HG03060 (cell line): ENCODE data around the gene ABCF1.
"Not testable (repeated sequence)": the region's sequence is repeated elsewhere in the genome, so short reads cannot be mapped to it uniquely, and the experiment has no call there.

ENCODE experiments used
- ATAC-seq: cut with Tn5 transposase; IDR thresholded peaks from one replicate; pipeline ENCODE4 v1.9.1; 2021; ENCODE audit warnings: low read depth, moderate number of reproducible peaks; ENCODE audit not compliant: unreplicated experiment

ABCF1 gene

DNA sequence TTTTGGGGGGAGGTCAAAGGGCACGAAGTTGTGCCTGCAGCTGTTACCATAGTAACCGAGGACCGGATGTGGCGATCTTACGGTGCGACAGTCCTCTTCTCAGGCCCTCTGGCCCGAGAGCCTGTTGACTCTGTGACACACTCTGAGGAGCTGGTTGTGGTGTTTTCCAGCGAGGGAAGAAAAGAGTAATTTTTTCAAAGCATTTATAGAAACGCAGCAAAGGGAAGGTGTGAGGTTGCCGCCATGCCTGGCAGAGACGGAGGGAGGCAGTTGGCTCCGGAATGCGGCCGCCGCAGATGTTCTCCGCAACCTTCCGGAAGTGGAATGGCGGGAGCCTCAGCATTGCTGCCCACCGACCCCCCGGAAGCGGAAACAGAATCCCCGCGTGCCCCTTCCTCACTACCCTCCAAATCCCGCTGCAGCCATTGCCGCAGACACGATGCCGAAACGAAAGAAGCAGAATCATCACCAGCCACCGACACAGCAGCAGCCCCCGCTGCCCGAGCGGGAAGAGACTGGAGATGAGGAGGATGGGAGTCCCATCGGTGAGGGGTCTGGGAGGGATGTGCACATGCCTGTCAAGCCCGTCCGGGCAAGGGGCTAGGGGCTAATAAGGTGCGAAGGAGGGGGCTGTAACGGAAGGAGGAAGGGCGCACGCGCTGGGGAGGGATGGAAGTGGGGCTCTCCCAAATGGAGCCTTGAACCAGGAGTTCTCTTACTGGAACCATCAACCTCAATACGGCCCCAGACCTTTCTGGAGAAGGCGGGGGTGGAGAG, 14.1 kb upstream of the ABCF1 start, which contains the start of gene PRR3:
Gene PRR3, plus strand, starts transcription at position 390 of the 777 bp plus-strand sequence. Its CDS starts 50 bp downstream, at position 440.
- peak; percentile 41 for ATAC-seq

DNA sequence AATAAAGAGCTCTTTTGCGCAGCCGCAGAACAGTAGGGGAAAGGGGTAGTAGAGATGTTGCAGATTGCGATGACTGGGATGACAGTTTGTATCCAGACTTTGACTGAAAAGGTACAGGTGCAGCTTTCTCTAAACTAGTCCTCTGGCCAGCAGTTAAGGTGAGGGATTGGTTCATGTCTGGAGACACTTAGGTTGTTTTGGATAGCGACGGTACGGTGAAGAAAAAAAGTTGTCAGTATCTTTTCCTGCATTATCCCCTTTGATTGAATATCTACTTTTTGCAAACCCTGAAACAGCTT, 13.6 kb upstream of the ABCF1 start:
- no peak for ATAC-seq

DNA sequence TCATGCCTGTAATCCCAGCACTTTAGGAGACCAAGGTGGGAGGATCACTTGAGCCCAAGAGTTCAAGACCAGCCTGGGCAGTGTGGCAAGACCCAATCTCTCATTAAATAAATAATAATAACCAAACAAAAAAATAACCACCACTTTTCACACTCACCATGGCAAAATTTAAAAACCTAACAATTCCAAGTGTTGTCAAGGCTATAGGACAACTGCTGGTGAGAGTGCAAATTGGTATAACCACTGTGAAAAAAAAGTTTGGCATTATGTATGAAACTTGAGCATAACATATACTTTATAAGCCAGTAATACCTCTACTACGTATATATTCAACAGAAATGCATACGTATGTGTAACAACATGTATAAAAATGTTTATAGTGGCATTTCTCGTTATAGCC, 10.3 kb upstream of the ABCF1 start:
- no peak for ATAC-seq

DNA sequence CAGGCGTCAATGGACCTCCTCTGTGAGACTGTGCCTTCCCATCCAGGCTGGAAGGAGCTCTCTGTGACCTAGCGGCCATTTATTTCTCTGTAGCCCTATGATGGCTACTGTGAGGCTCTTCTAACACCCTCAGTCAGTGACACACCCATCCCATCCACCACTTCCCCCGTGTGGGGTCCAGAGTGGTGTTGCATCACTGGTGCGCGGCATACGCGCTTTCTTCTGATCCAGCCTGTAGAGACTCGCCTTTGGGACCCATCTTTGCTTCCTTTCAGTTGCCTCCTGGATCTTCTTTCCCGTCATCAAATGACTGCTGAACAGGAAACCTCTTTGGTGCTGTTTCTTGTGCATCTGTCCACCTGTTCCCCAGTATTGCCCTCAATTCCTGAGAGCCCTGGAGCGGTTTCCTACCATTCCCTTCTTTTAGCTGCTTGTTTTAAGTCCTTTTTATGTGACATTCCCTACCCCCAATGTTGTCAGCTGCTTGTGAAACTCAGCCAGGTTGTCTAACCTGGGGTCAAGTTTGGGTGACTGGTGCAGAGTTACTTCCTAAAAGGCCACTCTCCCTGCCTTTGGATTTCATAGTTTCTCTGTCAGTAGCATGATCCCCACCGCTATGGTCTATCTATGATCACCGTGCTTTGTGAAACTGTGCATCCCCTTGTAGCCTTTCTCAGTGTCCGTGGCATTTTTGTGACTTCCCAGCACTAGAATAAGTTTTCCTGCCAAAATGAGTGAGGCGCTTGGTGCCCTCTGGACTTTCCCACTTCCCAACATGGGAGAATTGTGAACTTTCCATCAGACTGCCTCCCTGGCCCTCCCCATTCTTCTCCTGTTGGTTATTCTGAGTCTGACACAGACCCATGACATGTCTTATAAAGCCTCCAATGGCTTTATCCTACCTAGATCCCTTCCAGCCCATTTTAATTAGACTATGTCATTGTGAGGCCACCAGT, 8.5 kb upstream of the ABCF1 start:
- ATAC-seq = no peak

DNA sequence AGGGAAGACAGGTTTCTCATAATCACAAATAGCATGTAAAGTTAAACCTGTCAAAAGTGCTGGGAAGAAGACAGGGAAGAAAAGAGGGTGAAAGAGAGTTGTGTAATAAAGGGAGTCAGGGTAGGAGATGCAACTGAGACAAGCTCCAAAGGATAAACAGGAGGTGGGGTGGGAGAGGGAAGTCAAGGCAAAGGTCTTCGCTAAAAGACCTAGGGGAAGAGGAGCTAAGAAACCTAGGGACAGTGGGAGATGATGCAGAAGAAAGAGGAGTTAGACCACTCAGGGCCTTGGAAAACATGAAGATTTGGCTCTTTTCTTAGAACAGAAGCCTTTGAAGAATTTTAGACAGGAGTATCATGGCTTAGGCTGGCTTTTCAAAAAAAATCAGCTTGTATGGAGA, 7.1 kb upstream of the ABCF1 start:
- no peak for ATAC-seq

DNA sequence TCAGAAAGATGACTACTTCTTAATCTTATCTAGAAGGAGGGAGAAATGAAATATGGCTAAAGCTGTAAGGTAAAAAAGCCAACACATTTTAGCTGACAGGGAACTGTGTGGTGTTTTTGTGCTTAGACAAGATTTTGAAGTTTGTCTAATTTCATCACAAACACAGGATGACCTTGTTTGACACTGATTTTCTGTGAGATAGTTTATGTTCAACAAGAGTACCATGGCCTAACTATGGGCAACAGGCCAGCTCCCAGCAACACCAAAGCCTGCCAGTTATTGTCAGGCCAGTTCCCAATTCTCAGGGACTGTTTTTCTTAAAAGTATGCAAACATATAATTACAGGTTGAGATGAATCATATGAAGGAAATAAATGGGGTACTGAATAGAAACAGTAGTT, 5.5 kb upstream of the ABCF1 start:
- ATAC-seq = no peak

DNA sequence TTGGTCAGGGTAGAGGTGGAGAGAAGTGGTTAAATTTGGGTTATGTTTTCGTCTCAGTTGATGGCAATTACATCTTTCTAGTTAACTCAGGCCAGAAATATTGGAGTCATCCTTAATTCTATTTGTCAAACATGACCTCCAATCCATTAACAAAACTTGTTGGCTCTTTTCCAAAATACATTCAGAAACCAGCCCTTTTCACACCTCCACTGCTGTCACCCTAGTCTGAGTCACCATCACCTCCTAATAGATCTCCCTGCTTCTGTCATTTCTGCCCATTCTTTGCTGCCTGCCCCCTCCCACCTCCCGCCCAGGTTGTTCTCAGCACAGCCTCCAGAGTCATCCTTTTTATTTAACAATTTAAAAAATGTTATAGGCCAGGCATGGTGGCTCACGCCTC, 3.0 kb upstream of the ABCF1 start:
- no peak for ATAC-seq

DNA sequence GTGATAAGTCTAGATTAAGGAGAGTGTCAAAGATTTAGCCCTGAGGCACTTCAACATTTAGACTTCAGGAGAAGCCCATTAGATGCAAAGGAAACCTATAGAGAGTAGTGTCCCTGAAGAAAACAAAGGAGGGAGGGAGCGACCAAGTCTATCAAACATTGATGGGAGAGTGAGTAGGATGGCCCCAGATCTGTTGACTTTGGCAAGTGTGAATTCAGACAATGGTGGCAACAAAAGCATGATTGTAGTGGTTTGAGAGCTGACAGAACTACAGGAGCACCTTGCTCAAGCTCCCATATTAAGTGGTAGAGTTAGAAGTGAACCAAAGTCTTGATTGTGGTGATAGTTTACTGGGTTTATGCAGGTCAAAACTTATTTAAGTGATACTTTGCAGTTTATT, 979 bp upstream of the ABCF1 start:
- ATAC-seq = no peak

DNA sequence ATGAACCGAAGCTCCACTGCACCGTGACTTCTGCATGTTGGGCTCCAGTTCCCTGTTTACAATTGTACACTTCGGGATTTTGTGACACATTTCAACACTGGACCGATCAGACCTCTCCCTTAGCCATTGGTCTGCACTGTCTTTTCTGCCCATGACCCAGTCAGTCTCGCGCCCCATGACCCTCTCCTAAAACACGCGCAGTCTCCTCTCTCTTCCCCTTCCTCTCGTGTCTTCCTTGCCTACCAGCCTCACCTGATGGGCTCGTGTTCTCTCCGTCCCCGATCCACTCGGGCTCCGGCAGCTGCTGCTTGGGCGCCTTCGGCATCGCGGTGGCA, 535 bp upstream of the ABCF1 start:
- ATAC-seq = peak; percentile 10

DNA sequence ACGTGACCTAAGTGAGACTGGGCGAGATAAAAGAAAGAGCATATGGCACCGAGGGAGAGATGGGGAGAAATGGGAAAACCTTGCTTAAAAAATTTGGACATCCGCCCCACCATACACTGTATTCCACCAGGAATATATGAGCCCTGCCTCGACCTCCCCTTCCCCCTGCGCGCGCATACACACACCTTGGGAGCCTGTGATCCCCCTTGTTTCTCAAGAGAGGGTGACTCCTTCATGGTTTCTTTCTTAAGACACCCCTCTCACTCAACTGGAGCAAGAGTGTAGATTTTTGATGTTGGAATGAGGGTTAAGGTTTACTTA, 480 bp downstream of the ABCF1 start:
- ATAC-seq = no peak

DNA sequence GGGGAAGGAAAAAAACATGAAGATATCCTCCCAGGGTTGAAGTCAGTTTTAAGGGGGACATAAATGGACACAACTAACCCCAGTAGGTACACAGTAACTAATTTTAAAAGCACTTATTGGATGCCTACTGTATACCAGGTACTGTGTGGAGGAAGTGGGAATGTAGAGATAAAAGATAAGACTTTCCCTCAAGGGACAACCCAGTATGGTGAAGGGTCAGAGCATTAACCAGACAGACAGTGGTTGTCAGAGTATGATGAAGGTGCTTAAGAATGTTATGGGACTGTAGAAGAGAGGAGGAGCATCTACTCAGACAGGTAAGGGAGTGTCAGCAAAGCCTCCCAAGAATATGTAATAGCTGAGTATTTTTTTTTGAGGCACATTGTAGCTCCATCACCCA, 906 bp downstream of the ABCF1 start:
- no peak for ATAC-seq

DNA sequence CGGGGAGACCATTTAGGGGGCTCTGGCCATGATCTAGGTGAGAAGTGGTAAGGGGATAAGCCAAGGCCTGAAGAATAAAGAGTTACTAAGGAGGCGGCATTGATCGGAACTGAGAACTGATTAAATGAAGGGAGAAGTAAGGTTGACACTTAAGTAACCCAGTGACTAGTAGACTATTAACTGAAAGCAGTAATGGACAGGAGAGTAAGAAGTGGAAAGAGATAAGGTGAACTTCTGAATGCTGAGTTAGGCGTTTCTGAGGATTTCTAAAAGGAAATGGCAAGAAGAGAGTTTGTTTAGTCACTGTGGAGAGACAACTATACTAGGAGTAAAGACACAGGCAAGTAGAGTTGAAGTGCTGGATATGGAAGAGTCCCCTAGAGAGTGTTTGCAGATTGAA, 1.9 kb downstream of the ABCF1 start:
- no peak for ATAC-seq

DNA sequence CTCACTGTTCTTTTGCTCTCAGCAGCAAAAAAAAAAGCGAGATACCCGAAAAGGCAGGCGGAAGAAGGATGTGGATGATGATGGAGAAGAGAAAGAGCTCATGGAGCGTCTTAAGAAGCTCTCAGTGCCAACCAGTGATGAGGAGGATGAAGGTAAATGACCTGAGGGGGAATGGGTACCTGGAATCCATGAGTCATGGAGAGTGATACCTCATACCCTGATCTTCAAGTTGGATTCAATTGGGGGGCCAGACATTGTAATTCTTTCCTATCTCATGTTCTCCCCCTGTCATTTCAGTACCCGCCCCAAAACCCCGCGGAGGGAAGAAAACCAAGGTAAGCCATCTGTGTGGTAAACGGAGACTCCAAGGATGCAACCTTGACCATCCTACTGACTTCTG, 6.8 kb downstream of the ABCF1 start:
- ATAC-seq = no peak

DNA sequence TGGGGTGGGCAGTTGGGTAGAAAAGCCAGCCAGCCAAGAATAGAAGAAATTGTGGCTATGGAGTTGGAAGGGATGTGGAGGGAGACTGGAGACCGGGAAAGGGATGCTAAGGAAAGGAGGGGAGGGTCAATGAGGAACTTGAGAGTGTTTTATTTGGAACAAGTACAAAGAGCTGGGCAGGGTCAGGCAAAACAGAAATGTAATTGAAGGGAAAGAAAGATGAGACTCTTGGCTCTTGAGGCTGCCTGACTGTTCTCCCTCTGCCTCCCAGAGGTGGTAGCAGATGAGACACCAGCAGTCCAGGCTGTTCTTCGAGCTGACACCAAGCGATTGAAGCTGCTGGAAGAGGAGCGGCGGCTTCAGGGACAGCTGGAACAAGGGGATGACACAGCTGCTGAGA, 12.7 kb downstream of the ABCF1 start:
- ATAC-seq = no peak

DNA sequence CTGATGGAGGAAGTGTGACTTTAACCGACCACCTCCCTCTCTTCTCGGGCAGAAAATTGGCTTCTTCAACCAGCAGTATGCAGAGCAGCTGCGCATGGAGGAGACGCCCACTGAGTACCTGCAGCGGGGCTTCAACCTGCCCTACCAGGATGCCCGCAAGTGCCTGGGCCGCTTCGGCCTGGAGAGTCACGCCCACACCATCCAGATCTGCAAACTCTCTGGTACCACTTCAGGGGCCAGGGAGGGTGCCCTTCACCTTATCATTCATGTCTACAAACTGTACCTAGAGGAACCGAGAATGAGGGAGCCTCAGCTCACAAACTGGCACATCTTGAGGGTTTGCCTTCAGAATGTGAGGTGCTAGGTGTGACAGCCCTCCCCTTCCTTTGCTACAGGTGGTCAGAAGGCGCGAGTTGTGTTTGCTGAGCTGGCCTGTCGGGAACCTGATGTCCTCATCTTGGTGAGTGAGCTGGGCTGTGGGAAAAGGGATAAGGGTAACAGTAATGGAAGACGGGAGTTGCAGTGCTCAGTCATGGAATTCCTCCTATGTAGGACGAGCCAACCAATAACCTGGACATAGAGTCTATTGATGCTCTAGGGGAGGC, 18.6 kb downstream of the ABCF1 start:
- ATAC-seq = no peak

DNA sequence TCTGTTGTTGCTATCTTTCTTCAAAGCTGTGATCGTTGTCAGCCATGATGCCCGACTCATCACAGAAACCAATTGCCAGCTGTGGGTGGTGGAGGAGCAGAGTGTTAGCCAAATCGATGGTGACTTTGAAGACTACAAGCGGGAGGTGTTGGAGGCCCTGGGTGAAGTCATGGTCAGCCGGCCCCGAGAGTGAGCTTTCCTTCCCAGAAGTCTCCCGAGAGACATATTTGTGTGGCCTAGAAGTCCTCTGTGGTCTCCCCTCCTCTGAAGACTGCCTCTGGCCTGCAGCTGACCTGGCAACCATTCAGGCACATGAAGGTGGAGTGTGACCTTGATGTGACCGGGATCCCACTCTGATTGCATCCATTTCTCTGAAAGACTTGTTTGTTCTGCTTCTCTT, 19.3 kb downstream of the ABCF1 start:
- ATAC-seq = no peak

DNA sequence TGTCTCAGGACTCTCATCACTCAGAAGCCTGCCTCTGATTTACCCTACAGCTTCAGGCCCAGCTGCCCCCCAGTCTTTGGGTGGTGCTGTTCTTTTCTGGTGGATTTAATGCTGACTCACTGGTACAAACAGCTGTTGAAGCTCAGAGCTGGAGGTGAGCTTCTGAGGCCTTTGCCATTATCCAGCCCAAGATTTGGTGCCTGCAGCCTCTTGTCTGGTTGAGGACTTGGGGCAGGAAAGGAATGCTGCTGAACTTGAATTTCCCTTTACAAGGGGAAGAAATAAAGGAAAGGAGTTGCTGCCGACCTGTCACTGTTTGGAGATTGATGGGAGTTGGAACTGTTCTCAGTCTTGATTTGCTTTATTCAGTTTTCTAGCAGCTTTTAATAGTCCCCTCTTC, 19.8 kb downstream of the ABCF1 start:
- no peak for ATAC-seq

DNA sequence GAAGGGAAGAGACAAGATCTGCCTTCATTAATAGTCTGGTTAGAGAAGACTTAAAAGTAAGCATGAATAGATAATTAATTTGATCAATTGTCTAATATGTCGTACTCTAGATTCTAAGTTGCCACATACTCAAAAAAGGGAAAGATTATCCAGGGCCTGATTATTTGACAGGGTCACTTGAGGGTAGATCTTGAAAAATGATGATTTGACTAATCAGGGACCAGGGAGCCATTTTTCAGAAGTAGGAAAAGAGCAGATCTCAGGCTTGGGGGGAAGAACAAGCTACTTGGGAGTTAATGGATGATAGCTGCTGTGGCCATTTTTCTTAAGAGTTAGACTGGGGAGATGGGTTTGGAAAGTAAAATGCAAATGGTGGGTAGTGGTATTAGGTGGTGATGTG, 21.0 kb downstream of the ABCF1 start:
- ATAC-seq = no peak

DNA sequence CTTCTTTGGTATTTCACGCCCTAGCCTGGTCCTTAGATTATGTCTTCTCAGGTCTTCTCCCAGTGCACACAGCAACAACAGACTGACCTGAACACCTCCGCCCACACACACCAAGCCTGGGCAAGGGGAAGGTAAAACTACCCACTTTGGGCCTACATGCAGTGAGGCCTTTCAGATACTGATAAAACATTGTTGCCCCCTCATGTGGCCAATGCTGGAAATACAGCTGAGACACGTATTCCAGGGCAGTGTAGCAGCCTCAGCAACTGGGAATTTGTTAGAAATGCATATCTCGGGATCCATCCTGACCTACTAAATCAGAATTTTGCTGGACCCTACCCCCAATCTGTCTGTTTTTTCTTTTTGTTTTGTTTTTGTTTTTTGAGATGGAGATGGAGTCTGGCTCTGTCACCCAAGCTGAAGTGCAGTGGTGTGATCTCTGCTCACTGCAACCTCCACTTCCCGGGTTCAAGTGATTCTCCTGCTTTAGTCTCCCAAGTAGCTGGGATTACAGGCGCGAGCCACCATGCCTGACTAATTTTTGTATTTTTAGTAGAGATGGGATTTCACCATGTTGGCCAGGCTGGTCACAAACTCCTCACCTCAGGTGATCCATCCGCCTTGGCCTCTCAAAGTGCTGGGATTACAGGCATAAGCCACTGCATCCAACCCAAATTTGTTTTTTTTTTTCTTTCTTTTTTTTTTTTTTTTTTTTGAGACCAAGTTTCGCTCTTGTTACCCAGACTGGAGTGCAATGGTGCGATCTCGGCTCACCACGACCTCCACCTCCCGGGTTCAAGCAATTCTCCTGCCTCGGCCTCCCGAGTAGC, 26.3 kb downstream of the ABCF1 start:
- not testable (repeated sequence) for ATAC-seq

DNA sequence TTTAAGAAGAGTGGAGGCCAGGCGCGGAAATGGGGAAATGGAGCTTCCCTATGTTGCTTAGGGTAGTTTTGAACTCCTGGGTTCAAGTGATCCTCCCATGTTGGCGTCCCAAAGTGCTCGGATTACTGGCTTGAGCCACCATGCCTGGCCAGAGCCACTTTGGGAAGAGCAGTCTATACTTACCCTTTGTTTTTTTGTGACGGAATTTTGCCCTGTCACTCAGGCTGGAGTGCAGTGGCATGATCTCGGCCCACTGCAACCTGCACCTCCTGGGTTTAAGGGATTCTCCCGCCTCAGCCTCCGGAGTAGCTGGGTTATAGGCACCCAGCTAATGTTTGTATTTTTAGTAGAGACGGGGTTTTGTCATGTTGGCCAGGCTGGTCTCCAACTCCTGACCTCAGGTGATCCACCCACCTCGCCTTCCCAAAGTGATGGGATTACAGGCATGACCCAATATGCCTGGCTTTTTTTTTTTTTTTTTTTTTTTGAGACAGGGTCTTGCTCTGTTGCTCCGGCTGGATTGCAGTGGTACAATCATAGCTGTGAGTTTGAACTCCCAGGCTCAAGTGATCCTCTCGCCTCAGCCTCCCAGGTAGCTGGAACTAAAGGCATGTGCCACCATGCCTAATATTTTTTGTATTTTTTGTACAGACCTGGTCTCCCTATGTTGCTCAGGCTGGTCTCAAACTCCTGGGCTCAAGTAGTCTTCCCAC, 27.8 kb downstream of the ABCF1 start:
- no peak for ATAC-seq
